Stimulated activated CD8-positive, alpha-beta memory T cell treated with anti-CD3 and anti-CD28 coated beads, Interleukin-4, amount 100 ng/mL, for 4 hours (primary cell): ENCODE measurements around the gene KCNIP3.

Experiments used
- DNase-seq, 2 donors: peaks; one replicate each; pipeline ENCODE4 v3.0.0-alpha.2; 2020; ENCODE audit warnings: low read depth in 2 of 2, low spot score in 1 of 2

The KCNIP3 gene

GRCh38 chr2:95294579-95295250 lies 2.4 kb upstream of the KCNIP3 start:
- DNase-seq: no peak

GRCh38 chr2:95295376-95295775 lies 1.8 kb upstream of the KCNIP3 start:
- DNase-seq: no peak

GRCh38 chr2:95296011-95296410 lies 1.1 kb upstream of the KCNIP3 start:
- DNase-seq: no peak

- no peak for DNase-seq
Measured at GRCh38 chr2:95297639-95298395, 670 bp downstream of the KCNIP3 start.

DNA sequence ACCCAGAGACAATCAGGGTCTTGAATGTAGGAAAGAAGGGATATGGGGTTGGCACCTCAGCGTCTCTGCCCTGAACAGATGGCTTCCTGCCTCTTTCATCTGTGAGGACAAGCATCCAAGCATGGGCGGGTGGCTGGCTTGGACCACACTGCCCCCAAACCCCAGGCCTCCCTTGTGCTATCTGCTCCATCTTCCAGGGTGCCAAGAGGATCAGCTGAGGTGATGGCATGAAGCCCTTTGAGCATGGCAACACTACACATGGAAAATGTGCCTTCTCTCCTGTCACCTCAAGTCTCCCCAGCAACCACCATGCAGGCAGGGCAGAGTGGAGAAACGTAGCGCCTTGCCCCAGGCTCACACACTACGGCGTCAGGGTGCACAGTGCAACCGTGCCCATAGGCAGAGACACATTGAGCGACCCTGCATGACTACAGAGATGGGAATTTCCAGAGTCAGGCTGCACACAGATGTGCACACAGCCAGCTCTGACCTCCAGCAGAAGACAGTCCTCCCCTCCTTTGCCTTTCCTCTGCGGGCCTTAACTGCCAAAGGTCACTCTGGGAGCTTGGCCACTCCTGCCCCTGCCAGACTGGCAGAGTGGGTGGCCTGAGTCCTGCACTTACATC lies 1.5 kb downstream of the KCNIP3 start:
- no peak for DNase-seq

- no peak for DNase-seq
Measured at GRCh38 chr2:95299961-95300360, 2.8 kb downstream of the KCNIP3 start.

DNA sequence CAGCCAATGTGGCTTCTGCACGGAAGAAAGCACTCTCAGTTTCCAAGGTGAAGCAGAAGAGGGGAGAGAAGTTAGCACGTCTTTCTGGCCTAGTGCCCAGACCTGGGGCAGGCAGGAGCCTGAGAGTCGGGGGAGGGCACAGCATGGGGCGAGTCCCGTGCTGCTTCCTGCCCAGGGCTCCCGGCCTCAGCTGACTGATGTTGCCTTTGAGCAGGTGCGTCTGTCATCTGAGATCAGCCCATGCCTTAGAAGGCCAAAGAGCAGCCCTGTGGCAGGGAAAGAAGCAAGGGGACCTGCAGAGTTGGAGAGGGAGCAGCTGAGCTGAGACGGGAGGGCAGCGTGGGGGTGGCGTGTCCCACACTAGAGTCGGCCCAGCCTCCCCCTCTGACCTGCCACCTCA lies 3.3 kb downstream of the KCNIP3 start:
- no peak for DNase-seq

DNA sequence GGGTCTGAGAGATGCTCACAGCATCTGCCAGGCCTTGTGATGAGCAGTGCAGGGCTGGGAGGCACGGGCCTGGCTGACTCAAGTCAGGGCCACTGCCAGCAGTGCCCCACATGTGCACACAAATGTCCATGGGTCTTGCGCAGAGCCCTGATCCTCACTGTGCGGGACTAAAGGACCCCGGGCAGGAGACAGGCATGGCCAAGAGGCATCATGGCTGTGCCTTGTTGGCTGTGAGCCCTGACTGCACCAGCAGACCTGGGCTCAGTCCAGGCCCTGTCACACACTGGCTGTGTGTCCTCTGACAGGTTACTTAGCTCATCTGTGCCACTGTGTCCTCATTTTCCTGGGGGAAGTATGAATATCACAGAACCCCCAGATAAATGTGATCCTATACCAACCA lies 4.0 kb downstream of the KCNIP3 start:
- DNase-seq: no peak

DNA sequence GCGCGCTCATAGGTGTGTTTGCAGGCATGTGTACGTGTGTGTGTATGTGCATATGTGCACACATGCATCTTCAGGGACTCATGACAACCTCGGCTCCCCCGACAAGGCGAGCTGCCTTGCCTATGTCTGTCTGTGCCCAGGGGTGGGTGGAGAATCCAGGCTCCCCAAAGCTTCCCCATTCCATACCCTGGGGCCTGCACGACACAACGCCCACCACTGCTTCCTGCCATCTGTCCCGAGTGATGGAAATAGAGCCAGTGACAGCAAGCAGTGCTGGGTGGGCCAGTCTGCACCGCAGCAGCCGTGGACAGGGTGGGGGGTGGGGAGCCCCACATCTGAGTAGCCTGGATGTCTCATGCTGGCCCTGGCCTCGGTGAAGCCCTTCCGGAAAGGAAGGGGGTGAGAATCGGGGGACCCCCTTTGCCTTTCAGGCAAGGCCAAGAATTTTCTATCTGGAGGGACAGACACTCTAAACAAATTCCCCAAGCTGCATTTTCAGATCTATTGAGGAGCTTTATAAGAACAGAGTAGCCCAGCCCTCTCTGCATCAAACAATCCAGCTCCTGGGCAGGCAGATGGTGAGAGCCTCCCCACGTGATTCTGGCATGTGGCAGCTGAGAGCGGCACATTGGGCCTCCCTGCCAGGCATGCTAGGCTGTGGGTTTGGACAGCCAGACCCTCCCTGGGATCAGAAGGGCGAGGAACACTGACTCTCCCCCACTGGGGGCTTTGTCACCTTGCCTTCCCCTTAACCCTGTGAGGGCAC lies 4.9 kb downstream of the KCNIP3 start:
- no peak for DNase-seq

GRCh38 chr2:95303191-95303919 lies 6.2 kb downstream of the KCNIP3 start:
- DNase-seq: no peak

- DNase-seq: no peak
Measured at GRCh38 chr2:95305380-95306061, 8.4 kb downstream of the KCNIP3 start.

DNA sequence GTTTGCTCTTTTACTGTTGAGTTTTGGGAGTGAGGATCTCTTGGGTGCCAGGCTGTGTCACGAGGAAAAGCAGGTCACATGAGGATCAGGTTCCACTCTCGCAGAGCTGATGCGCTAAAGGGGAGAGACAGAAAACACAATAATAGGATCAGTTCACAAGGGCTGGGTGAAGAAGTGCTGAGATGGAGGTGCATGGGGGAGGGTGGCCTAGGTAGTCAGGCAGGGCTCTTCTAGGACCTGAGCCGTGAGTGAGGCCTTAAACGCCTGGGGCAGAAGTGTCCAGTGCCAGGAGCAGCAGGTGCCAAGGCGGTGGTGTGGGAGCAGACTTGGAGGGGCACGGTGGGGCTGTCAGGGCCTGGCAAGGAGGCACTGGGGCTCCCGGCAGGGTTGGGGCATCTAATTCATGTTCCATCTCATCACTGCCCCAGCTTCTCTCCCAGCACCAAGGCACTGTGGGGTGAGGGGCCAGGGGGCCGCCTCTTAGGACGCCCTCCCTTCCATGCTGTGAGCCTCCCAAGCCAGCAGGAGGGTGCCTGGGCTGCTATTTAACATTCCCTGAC lies 9.3 kb downstream of the KCNIP3 start:
- no peak for DNase-seq

GRCh38 chr2:95307036-95307435 lies 9.9 kb downstream of the KCNIP3 start:
- DNase-seq: no peak

- no peak for DNase-seq
Measured at GRCh38 chr2:95307878-95308277, 10.7 kb downstream of the KCNIP3 start.

GRCh38 chr2:95308426-95308990 lies 11.4 kb downstream of the KCNIP3 start:
- DNase-seq: no peak

DNA sequence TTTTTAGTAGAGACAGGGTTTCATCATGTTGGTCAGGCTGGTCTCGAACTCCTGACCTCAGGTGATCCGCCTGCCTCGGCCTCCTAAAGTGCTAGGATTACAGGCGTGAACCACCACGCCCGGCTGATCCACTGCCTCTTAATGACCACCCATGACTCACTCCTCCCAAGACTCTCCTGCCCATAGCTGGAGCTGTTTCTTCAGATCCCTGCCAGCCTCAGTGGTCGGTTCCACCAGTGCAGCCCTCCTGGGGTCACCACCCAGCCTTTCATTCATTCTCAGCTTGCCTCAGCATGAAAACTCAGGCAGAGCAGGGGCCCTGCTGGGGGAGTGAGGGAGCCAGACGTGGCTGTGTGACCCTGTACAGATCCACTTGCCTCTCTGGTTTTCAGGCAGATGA lies 12.5 kb downstream of the KCNIP3 start:
- no peak for DNase-seq

DNA sequence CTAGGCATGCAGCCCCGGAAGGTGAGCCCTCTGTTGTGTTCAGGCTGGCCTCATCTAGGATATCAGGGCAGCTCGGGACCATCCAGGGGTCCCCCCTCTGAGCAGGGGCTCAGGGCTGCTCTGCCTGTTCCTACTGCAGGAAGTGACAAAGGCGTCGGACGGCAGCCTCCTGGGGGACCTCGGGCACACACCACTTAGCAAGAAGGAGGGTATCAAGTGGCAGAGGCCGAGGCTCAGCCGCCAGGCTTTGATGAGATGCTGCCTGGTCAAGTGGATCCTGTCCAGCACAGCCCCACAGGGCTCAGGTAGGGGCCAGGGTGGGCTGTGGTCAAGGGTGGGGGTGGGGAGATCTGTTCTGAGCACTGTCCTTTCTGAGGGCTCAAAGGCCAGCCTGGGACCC lies 13.1 kb downstream of the KCNIP3 start:
- DNase-seq: no peak

DNA sequence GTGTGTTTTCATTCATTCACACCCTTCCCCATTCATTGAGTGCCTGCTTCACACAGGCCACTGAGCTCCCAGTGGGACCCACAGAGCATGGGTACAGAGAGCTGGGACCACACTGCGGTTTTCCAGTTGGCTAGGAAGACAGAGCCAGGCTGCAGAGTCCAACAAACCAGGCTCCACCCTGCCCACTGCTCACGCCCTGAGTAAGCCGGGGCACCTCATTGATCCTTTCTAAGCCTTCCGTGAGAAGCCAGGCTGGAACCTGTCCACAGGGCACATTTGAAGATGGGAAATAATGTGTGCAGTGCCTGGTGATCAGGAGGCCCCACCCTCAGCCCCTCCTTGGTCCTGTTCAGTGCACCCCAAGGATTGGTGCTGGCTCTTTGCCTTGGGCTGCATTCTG lies 13.5 kb downstream of the KCNIP3 start:
- DNase-seq: no peak

DNA sequence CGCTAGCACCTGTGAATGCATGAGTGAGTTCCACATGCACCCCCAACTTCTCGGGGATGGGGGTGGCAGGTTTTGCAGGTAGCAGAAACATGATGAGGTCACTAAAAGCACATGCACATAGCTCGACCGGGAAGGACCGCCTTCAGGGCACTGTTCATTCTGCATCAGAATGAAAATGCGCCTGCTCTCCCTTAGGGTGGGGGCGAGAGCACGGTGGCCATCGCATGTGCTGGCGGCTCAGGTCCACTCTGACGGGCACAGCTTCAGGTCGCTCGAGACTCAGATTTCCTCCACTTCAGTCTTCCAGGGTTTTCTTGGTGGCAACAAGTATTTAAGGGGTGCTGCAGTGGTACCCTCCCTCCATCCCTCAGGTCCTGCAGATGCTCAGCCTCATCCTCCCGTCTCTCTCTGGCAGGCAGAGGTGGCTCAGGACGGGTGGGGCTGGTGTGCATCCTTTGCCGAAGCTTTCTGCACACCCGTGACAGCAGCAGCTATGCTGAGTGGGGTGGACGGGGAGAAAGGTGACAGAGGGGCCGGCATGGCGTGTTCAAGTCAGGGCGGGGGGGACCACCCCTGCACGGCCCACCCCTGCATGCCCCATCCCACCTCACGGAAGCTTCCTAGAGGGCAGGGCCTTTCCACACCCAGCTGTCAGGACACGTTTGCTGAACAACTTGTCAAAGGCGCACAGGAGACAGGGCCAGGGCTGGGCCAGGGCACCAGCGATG lies 14.8 kb downstream of the KCNIP3 start:
- DNase-seq: no peak
